ENCODE measurements around the gene MGAT5. TPM values are rescaled to one million over a fixed set of nuclear protein-coding genes. Genes with fewer than 3 reads are reported as not detected.
"Not testable (repeated sequence)": the region's sequence is repeated elsewhere in the genome, so short reads cannot be mapped to it uniquely, and the experiment has no call there.

Gene MGAT5
- total RNA-seq, 4 donors from 2014 or later: 32.4 to 65.9 (median 46.6) TPM

DNA sequence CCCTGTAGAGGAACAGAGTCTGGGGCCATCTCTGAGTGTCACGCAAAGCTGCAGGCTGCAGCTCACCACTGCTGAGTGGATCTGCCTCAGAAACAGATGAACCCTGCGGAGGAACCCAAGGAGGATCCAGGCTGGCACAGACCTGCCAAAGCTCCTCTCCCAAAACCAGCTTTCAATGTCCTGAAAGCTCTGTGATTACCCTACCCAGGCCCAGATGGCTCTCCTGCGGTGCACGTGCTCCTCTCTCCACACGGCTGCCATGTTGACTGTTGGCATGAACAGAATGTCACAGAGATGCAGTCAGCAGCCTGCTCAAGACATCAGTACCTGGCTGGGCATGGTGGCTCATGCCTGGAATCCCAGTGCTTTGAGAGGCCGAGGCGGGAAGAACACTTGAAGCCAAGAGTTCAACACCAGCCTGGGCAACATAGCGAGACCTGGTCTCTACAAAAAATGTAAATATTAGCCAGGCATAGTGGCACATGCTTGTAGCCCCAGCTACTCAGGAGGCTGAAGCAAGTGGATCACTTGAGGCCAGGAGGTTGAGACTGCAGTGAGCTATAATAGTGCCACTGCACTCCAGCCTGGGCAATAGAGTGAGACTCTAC is 216.8 kb downstream of the MGAT5 start:
- no peaks in the 10 kb centered on the region for H3K36me3 ChIP-seq
- no peak for TF ChIP-seq EP300 (IDR thresholded peaks at IDR 0.05)
- TF ChIP-seq POLR2AphosphoS5 (IDR thresholded peaks at IDR 0.05): no peak
- WGBS, 2 donors (ENCODE audit: low coverage in 1 of 2): 100% methylated on average over 2 of the region's 8 CpGs; no CpG with 5 or more reads in 1 of the 2 donors
- no peak overlapping the region for H3K27ac ChIP-seq
- no peak for ATAC-seq
- H3K9me3 ChIP-seq: peaks cover 0 to 28% (median 0%) of the 10 kb centered on the region in 3 donors
- H3K4me3 ChIP-seq: no peak overlapping the region
- H3K27me3 ChIP-seq: no peaks in the 10 kb centered on the region
- H3K4me1 ChIP-seq: no peaks in the 10 kb centered on the region

GRCh38 chr2:134476982-134477381 is 223.1 kb downstream of the MGAT5 start:
- H3K27me3 ChIP-seq, H3K4me3 ChIP-seq, H3K36me3 ChIP-seq, ATAC-seq, H3K4me1 ChIP-seq, H3K27ac ChIP-seq: not testable (repeated sequence)
- peaks cover 0 to 20% (median 0%) of the 10 kb centered on the region in 3 donors for H3K9me3 ChIP-seq
- 74 to 78% methylated on average over 6 of the region's 8 CpGs for WGBS, 2 donors (ENCODE audit: low coverage in 1 of 2)

- Histone ChIP-seq H3K4me1 (no peaks in the 10 kb centered on the region), H3K9me3 (no peaks in the 10 kb centered on the region), H3K4me3 (no peak overlapping the region), H3K36me3 (no peaks in the 10 kb centered on the region), H3K27ac (no peak overlapping the region), H3K27me3 (no peaks in the 10 kb centered on the region)
- TF ChIP-seq POLR2AphosphoS5 (IDR thresholded peaks at IDR 0.05): no peak
- 48 to 80% methylated on average over 1 to 2 of the region's 4 CpGs for WGBS, 2 donors (ENCODE audit: low coverage in 1 of 2)
- no peak for ATAC-seq
Observed at GRCh38 chr2:134479696-134480330, 225.9 kb downstream of the MGAT5 start.

GRCh38 chr2:134482131-134482723 is 228.4 kb downstream of the MGAT5 start:
- no peaks in the 10 kb centered on the region for H3K36me3 ChIP-seq
- H3K27me3 ChIP-seq: no peaks in the 10 kb centered on the region
- H3K4me3 ChIP-seq: no peak overlapping the region
- 80 to 90% methylated on average over 2 to 6 of the region's 6 CpGs for WGBS, 2 donors (ENCODE audit: low coverage in 1 of 2)
- H3K4me1 ChIP-seq: no peaks in the 10 kb centered on the region
- ATAC-seq: no peak
- no peak overlapping the region for H3K27ac ChIP-seq
- no peak for TF ChIP-seq POLR2AphosphoS5 (IDR thresholded peaks at IDR 0.05)
- no peak for TF ChIP-seq POLR2A (IDR thresholded peaks at IDR 0.05)
- no peak for TF ChIP-seq CTCF (IDR thresholded peaks at IDR 0.05)
- no peak for TF ChIP-seq EP300 (IDR thresholded peaks at IDR 0.05)
- H3K9me3 ChIP-seq: no peaks in the 10 kb centered on the region

- Histone ChIP-seq H3K9me3 (no peaks in the 10 kb centered on the region), H3K36me3 (no peaks in the 10 kb centered on the region), H3K4me3 (no peak overlapping the region), H3K27me3 (no peaks in the 10 kb centered on the region), H3K27ac (no peak overlapping the region), H3K4me1 (no peaks in the 10 kb centered on the region)
- no CpG with 5 or more reads among the region's 15 CpGs for WGBS, 2 donors (ENCODE audit: low coverage in 1 of 2)
- ATAC-seq: no peak
- TF ChIP-seq POLR2AphosphoS5 (IDR thresholded peaks at IDR 0.05) (no peak), EP300 (IDR thresholded peaks at IDR 0.05) (no peak), CTCF (IDR thresholded peaks at IDR 0.05) (no peak), POLR2A (IDR thresholded peaks at IDR 0.05) (no peak)
Observed at GRCh38 chr2:134482766-134483340, 229.0 kb downstream of the MGAT5 start.

- no peak for TF ChIP-seq POLR2AphosphoS5 (IDR thresholded peaks at IDR 0.05)
- TF ChIP-seq EP300 (IDR thresholded peaks at IDR 0.05): no peak
- TF ChIP-seq POLR2A (IDR thresholded peaks at IDR 0.05): no peak
- TF ChIP-seq CTCF (IDR thresholded peaks at IDR 0.05): no peak
- no peaks in the 10 kb centered on the region for H3K4me1 ChIP-seq
- no peak for ATAC-seq
- 78 to 90% methylated on average over 5 to 10 of the region's 11 CpGs for WGBS, 2 donors (ENCODE audit: low coverage in 1 of 2)
- H3K9me3 ChIP-seq: no peaks in the 10 kb centered on the region
- H3K4me3 ChIP-seq: no peak overlapping the region
- H3K36me3 ChIP-seq: no peaks in the 10 kb centered on the region
- peaks cover 7% of the 10 kb centered on the region for H3K27me3 ChIP-seq
- no peak overlapping the region for H3K27ac ChIP-seq
Observed at GRCh38 chr2:134489732-134490384, 236.0 kb downstream of the MGAT5 start.
